GM18508 (cell line): ENCODE data around the gene ASB9.
A peak's percentile ranks its signal among the peaks of the same experiment; 100 is the strongest.
"Not testable (repeated sequence)": the region's sequence is repeated elsewhere in the genome, so short reads cannot be mapped to it uniquely, and the experiment has no call there.

Experiments used
- ATAC-seq: cut with Tn5 transposase; IDR thresholded peaks from one replicate; pipeline ENCODE4 v1.9.1; 2021; ENCODE audit warnings: moderate number of reproducible peaks; ENCODE audit not compliant: insufficient read depth, unreplicated experiment

Gene ASB9

DNA sequence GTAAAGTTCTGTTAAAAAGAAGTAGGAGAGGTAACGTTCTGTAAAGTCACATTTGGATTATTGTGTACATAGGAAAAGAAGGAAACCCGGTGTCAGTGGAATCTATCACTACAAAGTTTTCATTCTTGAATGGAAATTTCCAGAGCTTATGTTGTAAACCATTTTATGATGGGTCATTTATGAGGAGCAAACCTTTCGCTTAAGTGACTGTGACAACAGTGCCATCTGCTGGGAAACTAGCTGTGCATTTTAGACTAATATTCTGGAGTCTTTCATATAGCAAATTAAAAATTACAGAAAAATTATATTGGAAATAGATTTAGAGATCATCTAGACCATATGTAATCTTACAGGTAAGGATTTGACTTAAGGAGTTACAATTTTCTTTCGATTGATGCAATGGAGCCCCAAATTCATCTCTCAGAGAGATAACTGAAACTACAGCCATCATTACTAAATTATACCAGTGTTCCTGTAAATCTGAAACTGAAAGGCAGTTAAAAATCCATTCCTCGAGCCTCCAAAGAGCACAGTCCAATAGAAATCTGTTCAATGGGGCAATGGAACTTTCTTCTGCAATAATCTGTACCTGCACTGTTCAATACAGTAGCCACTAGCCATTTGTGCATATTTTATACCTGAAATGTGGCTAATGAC, 26.9 kb downstream of the ASB9 start:
- ATAC-seq, result no peak

DNA sequence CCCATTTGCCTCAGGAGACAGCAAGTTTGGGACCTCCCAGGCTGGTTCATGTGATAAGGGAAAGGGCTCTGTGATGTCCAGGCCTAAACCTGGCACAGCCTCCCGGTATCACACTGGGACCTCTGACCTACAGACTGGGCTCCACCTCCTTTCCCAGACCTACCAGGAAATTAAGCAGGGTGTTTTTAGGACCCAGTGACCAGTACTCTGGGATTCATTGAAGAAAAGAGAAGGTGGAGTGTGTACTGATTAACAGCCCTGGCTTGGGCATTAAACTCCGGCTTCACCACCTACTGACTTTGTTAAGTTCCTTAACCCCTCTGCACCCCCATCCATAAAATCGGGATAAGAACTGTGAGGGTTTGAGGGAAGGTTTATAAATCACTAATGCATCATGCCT, 28.6 kb downstream of the ASB9 start:
- ATAC-seq, result no peak

DNA sequence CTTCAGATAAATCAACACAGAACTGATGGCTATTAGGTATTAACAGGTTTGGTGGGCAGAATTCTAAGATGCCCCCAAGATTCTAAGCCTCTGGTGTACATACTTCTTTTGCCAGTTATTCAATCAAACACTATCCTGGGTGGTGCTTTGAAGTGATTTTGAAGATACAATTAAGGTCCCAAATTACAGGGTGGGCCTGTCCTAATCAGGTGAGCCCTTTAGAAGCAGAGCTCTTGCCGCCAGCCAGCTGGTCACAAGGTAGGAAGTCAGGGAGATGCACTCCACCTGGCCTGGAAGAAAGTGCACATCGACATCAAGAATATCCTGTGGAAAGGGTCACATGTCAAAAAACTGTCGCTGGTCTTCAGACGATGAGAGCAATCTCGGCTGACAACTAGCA, 29.5 kb downstream of the ASB9 start:
- ATAC-seq, result no peak

DNA sequence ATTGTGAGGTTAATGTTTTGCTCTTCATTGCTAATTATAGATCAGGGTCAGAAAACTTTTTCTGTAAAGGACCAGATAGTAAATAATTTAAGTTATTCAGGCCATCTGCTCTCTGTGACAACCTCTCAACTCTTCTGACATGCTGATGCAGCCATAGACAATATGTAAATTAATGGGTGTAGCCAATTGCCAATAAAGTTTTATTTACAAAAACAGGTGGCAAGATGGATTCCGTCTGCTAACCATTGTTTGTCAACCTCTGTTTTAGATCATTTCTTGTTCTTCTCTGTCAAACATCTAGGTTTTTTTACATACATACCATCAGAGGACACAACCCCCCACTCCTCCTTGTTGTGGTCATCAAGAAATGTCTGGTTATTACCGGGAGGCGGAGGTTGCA, 33.7 kb downstream of the ASB9 start:
- no peak for ATAC-seq

DNA sequence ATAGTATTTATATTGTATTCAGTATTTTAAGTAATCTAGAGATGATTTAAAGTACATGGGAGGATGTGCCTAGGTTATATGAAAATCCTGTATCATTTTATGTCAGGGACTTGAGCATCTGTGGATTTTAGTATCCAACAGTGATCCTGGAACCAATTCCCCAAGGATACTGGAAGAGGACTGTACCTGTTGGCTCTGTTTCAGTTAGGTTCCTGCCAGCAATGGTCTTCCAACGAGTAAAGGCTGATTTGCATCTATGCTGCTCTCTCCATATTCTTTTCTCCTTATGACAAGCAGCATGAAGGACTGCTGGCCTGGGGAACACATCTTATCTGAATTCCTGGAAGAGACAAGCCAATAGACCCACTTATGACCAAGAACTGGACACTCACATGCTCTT, 34.9 kb downstream of the ASB9 start:
- no peak for ATAC-seq

DNA sequence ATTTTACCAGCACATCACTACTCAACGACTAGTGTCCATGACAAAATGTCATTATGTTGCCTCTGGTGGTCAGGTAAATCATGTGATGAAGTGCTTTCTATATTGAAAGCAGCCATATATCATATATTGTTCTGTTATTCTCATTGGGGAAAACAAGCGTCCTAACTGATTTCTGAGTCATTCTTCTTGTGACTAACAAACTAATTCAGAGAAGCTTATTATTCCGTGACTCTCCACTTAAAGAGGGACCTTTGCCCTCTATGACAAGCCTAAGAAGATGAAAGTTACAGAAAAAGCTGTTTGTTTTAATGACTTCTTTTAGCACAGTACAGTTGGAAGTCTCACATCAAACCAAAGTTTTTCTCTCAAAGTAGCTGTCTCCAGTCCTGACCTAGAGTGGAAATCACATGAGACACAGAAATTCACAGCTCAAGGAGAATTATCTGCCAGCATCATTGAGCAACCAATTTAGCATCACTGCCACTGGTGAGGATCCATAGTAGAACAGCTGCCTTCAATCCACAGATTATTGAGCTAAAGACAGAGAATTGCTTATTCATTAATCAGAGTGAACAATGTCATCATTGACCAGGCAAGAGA, 36.4 kb downstream of the ASB9 start:
- no peak for ATAC-seq

DNA sequence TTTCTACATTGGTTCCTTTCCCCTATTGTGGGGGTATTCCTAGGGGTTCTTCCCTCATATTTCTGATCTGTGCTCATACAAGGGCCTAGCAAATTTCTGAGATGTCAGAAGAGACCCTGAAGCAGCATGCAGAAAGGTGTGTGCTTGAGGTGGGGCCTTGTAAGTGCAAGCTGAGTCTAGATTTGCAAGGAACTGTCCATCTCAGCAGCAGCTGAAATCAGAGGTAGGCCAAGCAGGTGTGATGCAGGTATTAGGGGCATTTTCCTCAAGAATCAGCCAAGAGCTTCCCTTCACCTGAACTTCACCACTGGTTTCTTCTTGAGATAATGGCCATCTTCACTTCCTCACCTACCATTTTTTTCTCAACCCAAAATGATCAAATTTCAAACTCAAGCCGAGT, 45.1 kb downstream of the ASB9 start:
- ATAC-seq, result no peak

DNA sequence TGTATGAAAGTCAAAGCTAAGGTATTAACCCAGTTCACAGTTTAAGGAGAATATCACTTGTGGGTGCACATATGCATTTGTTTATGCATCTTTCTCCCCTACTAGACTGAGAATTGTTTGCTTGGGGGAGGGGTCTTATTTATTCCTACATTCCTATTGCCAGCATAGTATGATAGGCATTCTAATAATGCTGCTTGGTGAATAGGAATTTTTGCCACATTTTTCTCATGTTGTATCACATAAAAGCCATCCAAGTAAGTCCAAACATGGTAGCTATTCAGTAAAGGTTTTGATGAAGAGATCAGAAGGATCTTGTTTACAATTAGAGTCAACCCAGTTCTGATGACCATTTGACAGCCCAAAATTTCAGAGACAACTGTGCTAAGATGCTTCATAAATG, 48.6 kb downstream of the ASB9 start:
- no peak for ATAC-seq

DNA sequence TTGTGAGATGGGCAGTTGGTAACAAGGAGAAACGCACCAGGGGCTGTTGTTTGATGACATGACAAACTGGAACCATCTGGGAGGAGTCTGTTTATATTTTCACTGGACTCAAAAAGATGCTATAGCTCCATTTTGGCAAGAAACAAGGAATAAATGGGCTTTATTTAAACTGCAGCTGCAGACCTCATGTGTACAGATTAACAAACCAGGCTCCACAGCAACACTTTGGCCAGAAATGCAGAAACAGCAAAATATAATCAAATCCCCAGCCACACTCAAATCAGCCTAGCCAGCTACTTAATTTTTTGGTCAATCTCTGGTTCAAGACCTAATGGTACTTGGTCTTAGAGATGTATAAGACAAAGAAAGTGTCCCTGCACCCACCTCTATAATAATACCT, 52.7 kb downstream of the ASB9 start:
- no peak for ATAC-seq

DNA sequence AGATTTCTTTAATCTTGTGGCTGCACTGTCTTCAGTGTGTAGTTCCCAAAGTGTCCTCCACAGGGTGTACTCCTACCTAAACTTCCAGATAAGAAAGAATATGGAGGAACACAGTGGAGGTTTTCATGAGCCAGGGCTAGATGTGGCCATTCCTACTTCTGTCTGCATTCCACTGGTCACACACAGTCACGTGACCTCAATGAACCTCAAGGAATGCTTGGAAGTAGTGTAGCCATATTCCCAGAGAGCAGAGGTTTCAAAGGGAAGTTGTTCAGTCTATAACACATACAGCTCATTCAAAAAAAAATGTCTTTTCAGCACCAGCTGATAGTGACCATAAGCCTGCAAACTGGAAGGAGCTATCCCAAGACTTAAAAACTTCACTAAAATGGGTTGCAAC, 53.6 kb downstream of the ASB9 start:
- no peak for ATAC-seq

DNA sequence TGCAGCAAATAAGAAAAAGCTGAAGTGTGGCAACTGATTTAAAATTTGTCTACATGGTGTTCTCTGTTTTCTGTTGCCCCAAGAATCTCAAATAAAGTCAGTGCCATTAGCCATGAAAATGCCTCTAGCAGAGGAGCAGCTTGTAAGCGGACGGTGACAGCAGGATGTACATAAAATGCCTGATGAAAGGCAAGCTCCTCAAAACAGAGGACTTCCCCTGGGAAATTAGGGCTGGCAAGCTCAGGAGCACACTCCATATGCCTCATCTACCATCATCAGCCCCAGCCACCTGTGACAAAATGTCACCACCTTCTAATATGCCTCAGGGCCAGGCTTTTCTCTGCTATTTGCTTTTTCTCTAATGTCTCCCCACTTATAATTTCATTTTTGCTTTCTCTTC, 54.5 kb downstream of the ASB9 start:
- no peak for ATAC-seq

DNA sequence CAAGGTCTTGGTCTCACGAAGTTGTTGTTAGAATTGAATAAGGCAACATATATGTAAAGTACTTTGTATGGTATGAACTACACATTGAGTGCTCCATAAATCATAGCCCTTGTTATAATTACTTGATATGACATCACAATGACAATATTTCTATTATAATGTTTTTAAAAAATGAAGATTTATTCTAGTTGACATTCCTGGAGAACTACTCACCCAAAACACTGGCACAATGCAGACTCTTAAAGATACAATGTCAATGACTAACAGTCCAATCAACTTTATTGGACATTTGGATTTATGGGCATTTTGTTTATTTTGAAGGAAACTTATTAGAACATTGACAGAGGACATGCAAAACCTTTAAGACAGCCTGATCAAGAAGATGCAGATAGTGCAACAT, 55.3 kb downstream of the ASB9 start:
- ATAC-seq, result no peak

DNA sequence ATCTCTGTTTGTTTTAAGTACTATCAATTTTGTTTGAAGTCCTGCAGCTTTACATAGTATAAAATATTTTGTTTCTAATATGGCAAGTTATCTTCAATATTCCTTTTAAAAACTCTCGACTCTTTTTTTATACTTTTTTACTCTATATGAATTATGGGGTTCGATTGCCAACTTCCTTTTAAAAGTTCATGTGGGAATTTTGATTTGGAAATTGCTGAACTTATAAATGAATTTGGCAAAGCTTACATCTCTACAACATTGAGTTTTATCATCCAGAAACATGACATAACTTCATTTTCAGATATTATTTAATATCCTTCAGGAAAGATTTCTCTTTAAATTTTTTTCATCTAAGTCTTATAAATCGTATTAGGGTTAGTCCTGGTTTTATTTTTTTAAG, 60.8 kb downstream of the ASB9 start:
- no peak for ATAC-seq

DNA sequence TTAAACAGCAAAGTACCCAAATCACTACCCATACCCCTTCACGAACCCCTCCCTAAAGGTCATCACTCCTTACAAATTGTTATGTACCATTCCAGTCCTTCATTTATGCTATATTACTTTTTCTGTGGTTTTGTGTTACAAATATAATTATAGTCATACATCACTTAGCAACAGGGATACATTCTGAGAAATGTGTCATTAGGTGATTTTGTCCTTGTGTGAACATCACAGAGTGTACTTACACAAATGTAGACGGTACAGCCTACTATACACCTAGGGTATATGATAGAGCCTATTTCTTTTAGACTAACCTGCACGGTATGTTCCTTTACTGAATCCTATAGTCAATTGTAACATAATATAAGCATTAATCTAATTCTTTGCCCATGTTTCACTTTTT, 61.9 kb downstream of the ASB9 start:
- ATAC-seq, result no peak

DNA sequence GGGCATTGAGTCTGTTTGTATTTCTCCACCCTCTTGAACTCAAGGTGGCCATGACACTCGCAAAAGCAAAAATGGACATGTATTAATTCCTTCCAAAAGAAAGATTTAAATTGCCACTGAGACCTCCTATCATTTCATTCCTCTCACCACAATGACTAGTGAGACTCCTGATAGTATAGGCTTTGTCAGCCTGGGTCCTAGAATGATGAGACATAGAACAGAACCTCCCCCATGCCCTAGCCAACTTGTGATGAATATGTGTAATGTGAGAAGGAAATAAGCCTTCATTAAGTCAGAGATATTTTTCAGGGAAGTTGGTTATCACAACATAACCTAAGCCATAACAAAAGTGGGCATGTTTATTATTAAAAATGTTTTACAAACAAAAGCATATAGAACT, 62.5 kb downstream of the ASB9 start:
- no peak for ATAC-seq

DNA sequence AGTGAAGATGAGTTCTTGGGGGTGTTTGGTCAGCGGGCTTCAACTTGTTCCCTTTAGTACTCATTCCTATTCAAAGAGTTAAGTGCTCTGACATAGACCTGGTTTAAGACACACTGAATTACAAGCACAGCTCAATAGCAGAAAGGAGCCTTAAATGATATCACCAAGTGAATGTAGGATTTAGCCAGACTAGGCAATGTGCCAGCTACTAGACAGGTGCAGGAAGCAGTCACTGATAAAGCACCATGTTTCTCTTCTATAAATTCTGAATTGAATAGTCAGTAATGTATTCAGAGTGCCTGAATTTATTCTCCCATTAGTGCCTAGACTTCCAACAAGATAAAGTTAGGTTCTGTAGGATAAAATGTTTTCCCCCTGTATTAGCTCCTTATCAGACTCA, 63.6 kb downstream of the ASB9 start:
- no peak for ATAC-seq

DNA sequence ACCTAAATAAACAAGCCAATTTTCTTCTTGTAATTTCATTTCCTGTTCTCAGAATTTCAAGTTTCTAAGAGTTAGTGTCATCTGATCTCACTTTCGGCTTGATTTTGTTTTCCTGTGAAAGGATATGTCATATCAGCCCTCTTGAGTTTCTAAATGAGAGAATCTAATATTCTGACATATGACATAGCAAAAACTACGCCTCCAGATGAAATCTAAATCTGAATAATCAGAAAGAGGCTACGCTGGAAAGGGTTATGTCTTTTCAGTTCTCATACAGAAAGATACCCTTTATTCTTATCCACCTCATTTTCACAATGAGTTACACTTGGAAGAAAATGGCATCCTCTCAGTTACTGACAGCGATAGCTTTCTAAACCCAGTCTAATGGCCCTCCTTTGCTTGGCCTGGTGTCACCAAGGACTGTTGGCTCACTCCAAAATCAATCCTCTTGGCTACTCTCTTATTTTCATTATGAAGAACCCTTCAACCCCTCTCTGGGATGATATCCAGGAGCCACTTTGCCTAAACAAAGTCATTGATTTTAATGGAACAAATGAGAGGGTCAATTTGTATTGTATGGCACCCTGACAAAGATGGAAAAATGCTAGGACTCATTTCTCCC, 65.6 kb downstream of the ASB9 start:
- peak; percentile 75 for ATAC-seq

DNA sequence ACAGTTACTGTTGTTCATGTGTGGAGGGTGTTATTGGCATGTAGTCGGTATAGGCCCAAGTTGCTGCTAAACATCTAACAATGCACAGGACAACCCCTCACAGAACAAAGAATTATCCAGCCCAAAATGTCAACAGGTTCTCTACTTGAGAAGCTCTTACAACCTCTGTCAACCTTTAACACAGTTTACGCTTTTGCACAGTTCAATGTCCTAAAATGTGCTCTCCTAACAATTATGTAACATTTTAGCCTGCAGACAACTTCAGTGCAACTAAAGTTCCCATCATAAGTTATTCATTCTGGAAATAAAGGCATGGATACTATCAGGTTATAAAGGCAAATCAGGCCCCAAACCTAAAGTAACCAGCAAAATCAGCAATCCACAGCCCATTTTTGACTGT, 66.2 kb downstream of the ASB9 start:
- ATAC-seq, result no peak

DNA sequence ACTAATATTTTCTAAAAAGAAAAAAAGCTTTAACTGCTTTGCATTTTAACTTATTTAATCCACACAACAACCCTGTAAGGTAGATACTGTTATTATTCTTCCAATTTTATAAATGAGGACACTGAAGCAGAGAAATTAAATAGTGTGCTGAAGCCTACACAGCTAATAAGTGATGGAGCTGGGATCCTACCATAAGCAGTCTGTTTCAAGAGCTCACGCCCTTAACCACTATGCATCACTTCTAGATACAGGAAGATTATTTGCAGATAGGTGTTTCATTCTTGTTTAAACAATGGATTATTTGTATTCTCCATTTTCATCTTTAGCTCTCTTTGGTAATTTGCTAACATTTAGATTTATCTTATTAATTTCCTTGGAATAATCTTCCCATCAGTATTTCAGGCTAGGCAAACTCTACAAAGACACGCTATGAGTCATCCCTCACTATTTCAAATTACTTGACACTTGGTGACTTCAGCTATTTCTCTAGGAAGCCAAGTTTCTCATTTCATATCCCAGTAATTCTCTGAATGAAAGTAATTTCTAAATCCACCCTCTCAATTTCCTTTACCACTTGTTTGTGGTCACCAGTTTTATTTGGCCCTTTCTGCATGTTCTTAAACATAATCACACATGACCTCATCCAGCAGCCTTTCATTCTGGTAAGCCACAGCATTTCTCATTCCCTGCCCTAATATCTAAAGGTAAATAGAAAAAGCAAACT, 67.3 kb downstream of the ASB9 start:
- ATAC-seq, result no peak

DNA sequence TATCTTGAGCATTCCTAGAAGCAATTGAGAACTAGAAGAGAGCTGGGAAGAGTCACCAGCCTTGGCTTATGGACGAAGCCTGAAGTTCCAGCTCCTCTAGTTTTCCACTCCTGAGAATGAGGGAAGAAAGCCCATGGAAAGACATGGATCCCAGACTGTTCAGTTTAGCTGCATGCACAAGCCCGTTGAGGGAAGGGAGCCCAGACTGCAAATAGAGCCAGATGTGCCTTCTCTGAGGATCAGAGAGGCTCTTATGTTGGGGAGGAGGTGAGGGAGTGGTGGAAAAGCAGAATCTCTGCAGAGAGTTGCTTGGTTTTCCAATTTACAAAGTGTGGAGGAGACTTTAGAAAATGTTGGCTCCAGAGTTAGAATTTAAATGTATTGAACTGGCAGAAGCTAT, 69.0 kb downstream of the ASB9 start:
- ATAC-seq, result no peak

DNA sequence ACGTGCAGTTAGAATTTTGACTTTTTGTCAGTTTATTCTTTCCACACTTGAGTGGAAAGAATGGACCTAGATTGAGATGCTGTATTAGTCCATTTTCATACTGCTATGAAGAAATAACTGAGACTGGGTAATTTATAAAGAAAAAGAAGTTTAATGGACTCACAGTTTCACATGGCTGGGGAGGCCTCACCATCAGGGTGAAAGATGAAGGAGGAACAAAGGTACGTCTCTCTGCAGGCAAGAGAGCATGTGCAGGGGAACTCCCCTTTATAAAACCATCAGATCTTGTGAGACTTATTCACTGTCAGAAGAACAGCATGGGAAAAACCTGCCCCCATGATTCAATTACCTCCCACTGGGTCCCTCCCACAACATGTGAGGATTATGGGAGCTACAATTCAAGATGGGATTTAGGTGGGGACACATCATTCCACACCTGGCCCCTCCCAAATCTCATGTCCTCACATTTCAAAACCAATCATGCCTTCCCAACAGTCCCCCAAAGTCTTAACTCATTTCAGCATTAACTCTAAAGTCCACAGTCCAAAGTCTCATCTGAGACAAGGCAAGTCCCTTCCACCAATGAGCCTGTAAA, 71.2 kb downstream of the ASB9 start:
- ATAC-seq, result not testable (repeated sequence)
